A549 treated with CORT108297 at 1 μM for 4 hours (cell line): Measurements from ENCODE around the gene LCE1F. TPM values are rescaled to one million over a fixed set of nuclear protein-coding genes. Genes with fewer than 3 reads are reported as not detected.

Experiments
- total RNA-seq: library from RNA; stranded (reverse); fragments of 200-300 nt; extraction: Qiagen RNA extraction; gene quantifications from 5 replicates; pipeline ENCODE4 v1.2.3, GENCODE V29; 2022

The LCE1F gene, protein sequence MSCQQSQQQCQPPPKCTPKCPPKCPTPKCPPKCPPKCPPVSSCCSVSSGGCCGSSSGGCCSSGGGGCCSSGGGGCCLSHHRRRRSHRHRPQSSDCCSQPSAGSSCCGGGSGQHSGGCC
- not detected in 5 replicates for total RNA-seq

GRCh38 chr1:152774875-152775274, at the start of gene LCE1F:
TSS of gene LCE1F (plus strand) at chr1:152775140. CDS start at chr1:152776372, 1,232 bp downstream.

GRCh38 chr1:152757747-152758146, 17.2 kb upstream of the LCE1F start, which contains the start of gene KPRP:
TSS of gene KPRP (plus strand) at chr1:152758025. CDS start at chr1:152759589, 1,564 bp downstream.

DNA sequence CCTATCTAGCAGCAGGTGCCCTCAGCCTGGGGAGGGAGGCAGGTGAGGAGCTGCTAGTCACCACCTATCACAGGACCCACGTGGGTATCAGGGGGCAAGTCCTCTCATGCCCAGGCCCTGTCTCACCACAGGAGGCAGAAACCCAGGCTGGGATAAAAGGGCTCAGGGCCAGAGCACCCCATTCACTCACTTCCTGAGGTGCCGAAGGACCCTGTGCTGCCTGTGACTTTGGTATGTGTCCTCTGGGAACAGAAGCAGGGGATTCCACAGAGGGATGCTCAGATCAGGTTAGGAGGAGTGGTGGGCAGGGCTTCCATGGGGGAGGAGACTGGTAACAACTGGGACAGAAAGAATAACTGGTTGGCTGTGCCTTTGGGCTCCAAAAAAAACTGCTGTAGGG, 11.1 kb downstream of the LCE1F start, which contains the start of gene LCE1E:
Gene LCE1E, plus strand, starts transcription at position 181 of the 400 bp plus-strand sequence. CDS start 1,043 bp downstream, outside the sequence.

DNA sequence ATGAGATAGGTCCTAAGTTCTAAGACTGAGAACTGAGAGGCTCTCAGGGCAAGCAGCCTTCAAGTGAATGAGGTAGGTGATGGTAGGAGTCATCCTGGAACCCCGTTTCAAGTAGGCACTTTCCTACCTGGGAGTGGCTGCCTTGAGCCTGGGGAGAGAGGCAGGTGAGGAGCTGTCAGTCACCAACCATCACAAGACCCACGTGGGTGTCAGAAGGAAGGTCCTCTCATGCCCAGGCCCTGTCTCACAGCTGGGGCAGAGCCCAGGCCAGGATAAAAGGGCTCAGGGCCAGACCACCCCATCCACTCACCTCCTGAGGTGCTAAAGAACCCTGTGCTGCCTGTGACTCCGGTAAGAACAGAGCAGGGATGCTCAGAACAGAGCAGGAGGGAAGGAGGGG, 21.5 kb downstream of the LCE1F start, which contains the start of gene LCE1D:
Gene LCE1D, plus strand, starts transcription at position 301 of the 400 bp plus-strand sequence. CDS start 1,074 bp downstream, outside the sequence.

GRCh38 chr1:152806576-152806975, 31.6 kb downstream of the LCE1F start, which contains the start of gene LCE1C:
TSS of gene LCE1C (minus strand) at chr1:152806651. CDS start at chr1:152805478, 1,173 bp downstream.

GRCh38 chr1:152811671-152812070, 36.7 kb downstream of the LCE1F start, which contains the start of gene LCE1B:
TSS of gene LCE1B (plus strand) at chr1:152811971. CDS start at chr1:152812447, 476 bp downstream.

Other genes starting within 250 kb of the LCE1F start
- gene LCE3E, start 208.4 kb upstream of the LCE1F start, total RNA-seq = 0.16 to 0.17 TPM in 2 of 5 replicates, not detected in the others
- 0.44 to 1.3 TPM (median 0.64 TPM) in 5 replicates for gene LCE3D, start 194.6 kb upstream of the LCE1F start, total RNA-seq
- not detected in 5 replicates for gene LCE3C, start 174.9 kb upstream of the LCE1F start, total RNA-seq
- not detected in 5 replicates for gene LCE3B, start 161.3 kb upstream of the LCE1F start, total RNA-seq
- gene LCE3A, start 152.0 kb upstream of the LCE1F start, total RNA-seq = not detected in 5 replicates
- not detected in 5 replicates for gene LCE2D, start 111.8 kb upstream of the LCE1F start, total RNA-seq
- not detected in 5 replicates for gene LCE2C, start 99.9 kb upstream of the LCE1F start, total RNA-seq
- gene LCE2B, start 89.0 kb upstream of the LCE1F start, total RNA-seq = not detected in 5 replicates
- gene LCE2A, start 76.8 kb upstream of the LCE1F start, total RNA-seq = not detected in 5 replicates
- not detected in 5 replicates for gene LCE4A, start 67.0 kb upstream of the LCE1F start, total RNA-seq
- gene KPRP, start 17.1 kb upstream of the LCE1F start, total RNA-seq = not detected in 5 replicates
- 0.31 TPM in 1 of 5 replicates, not detected in the others for gene LCE1E, start 11.1 kb downstream of the LCE1F start, total RNA-seq
- gene LCE1D, start 21.6 kb downstream of the LCE1F start, total RNA-seq = not detected in 5 replicates
- gene LCE1C, start 31.5 kb downstream of the LCE1F start, total RNA-seq = not detected in 5 replicates
- gene LCE1B, start 36.8 kb downstream of the LCE1F start, total RNA-seq = 0.07 TPM in 1 of 5 replicates, not detected in the others
- gene LCE1A, start 52.3 kb downstream of the LCE1F start, total RNA-seq = not detected in 5 replicates
- gene LCE6A, start 67.7 kb downstream of the LCE1F start, total RNA-seq = not detected in 5 replicates
- not detected in 5 replicates for gene LCE7A, start 84.9 kb downstream of the LCE1F start, total RNA-seq
- not detected in 5 replicates for gene SMCP, start 103.2 kb downstream of the LCE1F start, total RNA-seq
- gene IVL, start 133.4 kb downstream of the LCE1F start, total RNA-seq = 0.03 to 0.06 TPM in 2 of 5 replicates, not detected in the others
- not detected in 5 replicates for gene SPRR5, start 172.1 kb downstream of the LCE1F start, total RNA-seq
- not detected in 5 replicates for gene SPRR4, start 195.5 kb downstream of the LCE1F start, total RNA-seq
- not detected in 5 replicates for gene SPRR1A, start 208.9 kb downstream of the LCE1F start, total RNA-seq
- gene SPRR3, start 226.6 kb downstream of the LCE1F start, total RNA-seq = not detected in 5 replicates